Measurements from ENCODE around the gene EXOSC6.
"Not testable (repeated sequence)": the region's sequence is repeated elsewhere in the genome, so short reads cannot be mapped to it uniquely, and the experiment has no call there.

- TF ChIP-seq CTCF (IDR thresholded peaks at IDR 0.05; ENCODE audit: poor library complexity, severe bottlenecking); EP300 (conservative IDR thresholded peaks at IDR 0.05; ENCODE audit: poor library complexity, severe bottlenecking); EZH2 (IDR thresholded peaks at IDR 0.05; ENCODE audit: borderline replicate concordance, insufficient read depth, low read length, poor library complexity, severe bottlenecking); POLR2AphosphoS5 (IDR thresholded peaks at IDR 0.05): not testable (repeated sequence)
Measured at GRCh38 chr16:70203508-70203907, 48.2 kb downstream of the EXOSC6 start.
